Retinal pigment epithelial cell (primary cell): ENCODE data around the gene DMBT1.

Experiments used
- DNase-seq: peaks from one replicate; pipeline ENCODE4 v3.0.0-alpha.2; 2010; ENCODE audit warnings: low read depth
- H3K4me3 ChIP-seq: 2 replicates; pipeline ENCODE4 v1.5.1; 2011; ENCODE audit warnings: mild to moderate bottlenecking, low read length, control low read depth, moderate library complexity
- TF ChIP-seq, protein P1 (sequence below): conservative IDR thresholded peaks from 2 replicates; pipeline ENCODE4 v1.5.1; 2011; ENCODE audit warnings: low read depth, low read length, control low read depth, inconsistent platforms

Gene DMBT1

DNA sequence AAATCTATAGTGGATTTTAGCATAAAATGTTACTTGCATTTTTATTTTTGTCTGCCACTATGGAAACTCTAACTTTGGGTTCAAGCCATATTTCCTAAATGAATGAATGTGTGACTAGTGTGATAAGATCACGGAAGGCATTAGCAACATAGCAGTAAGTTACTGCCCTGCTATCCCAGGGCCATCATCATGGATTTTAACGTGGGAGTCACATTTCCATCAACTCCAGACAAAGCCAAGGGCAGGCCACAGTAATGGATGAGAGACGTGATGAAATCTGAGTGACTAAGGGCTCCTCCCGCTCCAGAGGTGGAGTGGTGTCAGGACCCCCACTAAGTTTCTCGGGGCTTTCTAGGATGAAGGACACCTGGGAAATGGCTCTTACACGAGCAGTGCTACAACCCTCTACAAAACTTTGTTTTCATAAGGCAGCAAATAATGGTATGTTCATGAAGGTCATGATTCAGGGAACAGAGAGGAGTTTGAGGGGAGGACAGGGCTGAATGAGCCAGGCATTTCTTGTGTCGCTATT lies 104.8 kb downstream of the DMBT1 start:
- DNase-seq, result no peak
- H3K4me3 ChIP-seq, result no peak overlapping the region
- TF ChIP-seq, protein P1, sequence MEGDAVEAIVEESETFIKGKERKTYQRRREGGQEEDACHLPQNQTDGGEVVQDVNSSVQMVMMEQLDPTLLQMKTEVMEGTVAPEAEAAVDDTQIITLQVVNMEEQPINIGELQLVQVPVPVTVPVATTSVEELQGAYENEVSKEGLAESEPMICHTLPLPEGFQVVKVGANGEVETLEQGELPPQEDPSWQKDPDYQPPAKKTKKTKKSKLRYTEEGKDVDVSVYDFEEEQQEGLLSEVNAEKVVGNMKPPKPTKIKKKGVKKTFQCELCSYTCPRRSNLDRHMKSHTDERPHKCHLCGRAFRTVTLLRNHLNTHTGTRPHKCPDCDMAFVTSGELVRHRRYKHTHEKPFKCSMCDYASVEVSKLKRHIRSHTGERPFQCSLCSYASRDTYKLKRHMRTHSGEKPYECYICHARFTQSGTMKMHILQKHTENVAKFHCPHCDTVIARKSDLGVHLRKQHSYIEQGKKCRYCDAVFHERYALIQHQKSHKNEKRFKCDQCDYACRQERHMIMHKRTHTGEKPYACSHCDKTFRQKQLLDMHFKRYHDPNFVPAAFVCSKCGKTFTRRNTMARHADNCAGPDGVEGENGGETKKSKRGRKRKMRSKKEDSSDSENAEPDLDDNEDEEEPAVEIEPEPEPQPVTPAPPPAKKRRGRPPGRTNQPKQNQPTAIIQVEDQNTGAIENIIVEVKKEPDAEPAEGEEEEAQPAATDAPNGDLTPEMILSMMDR, result no peak

DNA sequence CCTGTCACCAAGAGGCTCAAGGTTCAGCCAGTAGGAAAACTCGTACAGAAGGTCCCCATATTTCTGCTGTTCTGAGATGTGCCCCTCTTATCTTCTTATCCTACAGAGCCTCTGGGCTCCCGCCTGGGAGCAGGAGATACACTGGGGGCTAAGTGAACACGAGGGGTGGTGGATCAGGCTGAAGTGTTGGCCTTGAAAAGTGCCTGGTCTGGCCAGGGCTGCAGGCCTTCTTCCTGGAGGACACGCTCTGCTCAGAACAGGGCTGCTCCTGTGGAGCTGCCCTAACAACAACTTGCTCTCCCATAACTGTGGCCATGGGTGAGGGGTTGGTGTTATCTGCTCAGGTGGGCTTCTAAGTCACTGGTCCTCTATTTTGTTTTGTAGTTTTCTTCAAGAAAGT lies 105.4 kb downstream of the DMBT1 start:
- no peak overlapping the region for H3K4me3 ChIP-seq
- TF ChIP-seq, protein P1, result no peak
- DNase-seq, result no peak

DNA sequence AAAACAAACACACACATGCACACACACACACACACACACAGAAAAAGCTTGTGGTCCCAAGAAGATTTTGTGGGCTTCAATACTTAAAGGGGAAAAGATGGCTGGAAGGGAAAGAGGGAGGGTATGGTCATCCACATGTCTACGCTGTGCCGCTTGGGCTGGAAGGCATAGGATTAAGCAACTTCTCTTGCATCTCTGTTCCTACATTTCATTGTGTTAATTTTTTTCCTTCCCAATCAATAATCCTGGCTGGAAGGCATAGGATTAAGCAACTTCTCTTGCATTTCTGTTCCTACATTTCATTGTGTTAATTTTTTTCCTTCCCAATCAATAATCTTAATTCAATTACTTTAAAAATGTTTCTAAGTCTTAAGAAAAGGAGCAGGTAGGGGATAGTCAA lies 108.5 kb downstream of the DMBT1 start:
- TF ChIP-seq, protein P1, result no peak
- no peak overlapping the region for H3K4me3 ChIP-seq
- DNase-seq, result no peak

DNA sequence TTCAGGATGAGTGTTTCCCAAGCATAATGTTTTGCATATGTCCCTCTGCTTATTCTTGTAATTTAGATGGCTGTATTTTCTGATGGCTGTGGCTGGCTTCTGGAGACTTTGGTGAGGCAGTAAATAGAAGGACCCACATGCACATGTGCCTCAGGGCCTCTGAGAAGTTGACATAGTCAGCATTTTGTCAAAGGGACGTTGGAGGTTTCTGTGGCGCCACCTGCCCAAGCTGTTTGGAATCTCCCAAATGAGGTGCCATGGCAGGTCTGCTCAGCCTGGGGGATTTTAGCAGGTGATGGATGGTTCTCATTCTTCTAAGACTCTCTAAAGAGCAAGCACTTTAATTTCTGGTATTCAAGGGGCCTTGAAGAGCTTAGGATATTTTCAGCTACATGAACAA lies 109.3 kb downstream of the DMBT1 start:
- no peak overlapping the region for H3K4me3 ChIP-seq
- TF ChIP-seq, protein P1, result no peak
- DNase-seq, result no peak

DNA sequence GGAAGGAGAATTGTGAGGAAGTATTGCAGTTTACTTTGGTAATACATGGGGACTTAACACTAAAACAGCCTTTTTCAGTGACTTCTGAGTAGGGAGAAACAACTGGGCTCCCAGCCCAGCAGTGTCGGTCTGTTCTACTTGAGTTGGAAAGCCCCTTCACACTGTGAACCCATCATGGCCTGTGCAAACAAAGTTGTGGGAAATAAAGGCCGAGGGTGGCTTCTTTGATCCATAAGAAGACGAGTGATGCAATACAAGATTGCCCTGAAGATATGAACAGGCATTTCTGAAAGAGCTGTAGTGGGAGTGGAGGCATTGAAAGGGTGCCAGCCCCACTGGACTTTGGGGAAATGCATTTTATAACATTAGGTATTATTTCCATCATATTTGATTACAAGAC lies 110.8 kb downstream of the DMBT1 start:
- DNase-seq, result no peak
- TF ChIP-seq, protein P1, result no peak
- no peak overlapping the region for H3K4me3 ChIP-seq

DNA sequence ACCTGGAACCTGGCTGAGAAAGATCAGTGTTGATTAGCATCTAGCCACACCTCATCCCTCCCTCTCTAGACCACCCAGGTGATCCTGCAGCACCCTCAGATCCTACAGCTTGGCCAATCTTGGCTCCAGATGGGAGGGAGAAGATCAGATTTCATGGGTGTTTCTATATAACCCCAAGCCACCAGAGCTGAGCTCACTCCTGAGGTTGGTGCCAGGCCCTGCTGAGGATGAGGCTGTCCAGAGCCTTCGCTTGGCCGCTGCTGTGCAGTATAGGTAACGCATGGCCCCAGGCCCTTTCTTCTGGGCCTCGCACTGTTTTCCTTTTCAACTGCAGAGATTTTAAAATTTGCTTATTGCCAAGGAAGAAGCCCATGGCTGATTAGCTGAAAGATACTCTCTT lies 112.1 kb downstream of the DMBT1 start:
- TF ChIP-seq, protein P1, result no peak
- DNase-seq, result no peak
- H3K4me3 ChIP-seq, result no peak overlapping the region

DNA sequence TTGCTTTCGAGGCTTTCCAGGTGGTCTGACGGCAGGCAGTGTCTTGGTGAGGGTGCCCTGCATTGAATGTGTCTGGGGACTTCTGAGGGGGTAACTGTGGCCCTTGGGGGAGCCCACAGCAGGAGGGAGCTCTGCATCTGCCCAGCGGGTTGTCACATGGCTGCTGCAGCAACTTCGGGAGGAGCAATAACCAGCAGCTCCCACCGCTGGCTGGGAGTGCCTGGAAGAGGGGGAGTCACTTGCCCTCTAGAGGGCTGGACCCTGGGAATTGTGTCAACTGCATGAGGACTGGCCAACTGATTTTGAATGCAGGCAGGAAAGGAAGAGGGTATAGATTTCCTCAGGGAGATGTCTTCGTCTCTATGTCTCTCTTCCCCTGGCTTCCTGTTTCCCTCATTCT lies 112.7 kb downstream of the DMBT1 start:
- no peak for DNase-seq
- H3K4me3 ChIP-seq, result no peak overlapping the region
- TF ChIP-seq, protein P1, result no peak
